ENCODE results near the gene HSDL1. TPM values are rescaled to one million over a fixed set of nuclear protein-coding genes. Genes with fewer than 3 reads are reported as not detected.

The HSDL1 gene
- total and polyA plus RNA-seq, 2 of the 8 experiments (the other 6 are each of a cell fraction or from before 2014, with no cell fraction given): 25.0 to 55.7 TPM

GRCh38 chr16:84166796-84167695 lies 22.1 kb upstream of the HSDL1 start:
- no peaks in the 10 kb centered on the region for H4K20me1 ChIP-seq (replicated peaks in 1 of 2; ENCODE audit: control insufficient read depth in 1 of 2, insufficient read depth in 2 of 2, low read length in 2 of 2)
- no peaks in the 10 kb centered on the region for H3K4me1 ChIP-seq (replicated peaks in 1 of 4; ENCODE audit: control insufficient read depth in 3 of 4, insufficient read depth in 4 of 4, low read length in 3 of 4)
- no peaks in the 10 kb centered on the region for H3K36me3 ChIP-seq (ENCODE audit: control insufficient read depth in 2 of 4, insufficient read depth in 4 of 4, low read length in 3 of 4)
- H4K8ac ChIP-seq (ENCODE audit: extremely low read depth, insufficient read depth, low read length): no peak overlapping the region
- ChIA-PET POLR2A (ENCODE audit: partially characterized antibody) (interaction anchor here (1.0 to 5.4 kb wide), 2 partner anchors 11 to 20 kb away, joined by 6 to 35 read pairs; partner anchors contain the start of gene TAF1C), CTCF (ENCODE audit: partially characterized antibody) (interaction anchor here (0.7 to 3.6 kb wide), 10 partner anchors 10 to 213 kb away, joined by 3 to 25 read pairs (median 4); partner anchors contain the start of genes MBTPS1 and TAF1C)
- H3K27me3 ChIP-seq (replicated peaks in 1 of 4; ENCODE audit: control insufficient read depth in 3 of 4, extremely low read depth in 1 of 4, insufficient read depth in 3 of 4, low read length in 3 of 4): no peaks in the 10 kb centered on the region; a peak in 1 of 7 replicates
- no peak overlapping the region for H3K9ac ChIP-seq (replicated peaks in 1 of 4; ENCODE audit: extremely low read depth in 1 of 4, low read depth in 3 of 4, low read length in 3 of 4)
- FAIRE-seq (no peak), DNase-seq (ENCODE audit: low read depth in 1 of 2, low spot score in 2 of 2) (no peak)
- H3K79me2 ChIP-seq (ENCODE audit: control insufficient read depth in 1 of 2, insufficient read depth in 2 of 2, low read length in 2 of 2): no peaks in the 10 kb centered on the region
- H3K9me3 ChIP-seq (ENCODE audit: insufficient read depth in 2 of 2, low read depth in 1 of 2, low read length in 1 of 2): no peaks in the 10 kb centered on the region
- no peak overlapping the region for H2AK5ac ChIP-seq (ENCODE audit: low read depth, low read length)
- H4K5ac ChIP-seq (ENCODE audit: insufficient read length, low read depth, low read length): no peak overlapping the region
- no peak overlapping the region for H3K18ac ChIP-seq (ENCODE audit: extremely low read depth, low read length)
- H3K4me3 ChIP-seq (ENCODE audit: extremely low read depth in 1 of 4, insufficient read depth in 2 of 4, low read depth in 3 of 4, low read length in 4 of 4): no peak overlapping the region
- no peak overlapping the region for H3K4ac ChIP-seq (replicated peaks; ENCODE audit: insufficient read length, low read depth, low read length)
- 78% methylated on average over 13 of the region's 13 CpGs; no CpG with 5 or more reads in 1 of the 2 experiments for WGBS, 2 experiments (ENCODE audit: extremely low coverage in 1 of 2, insufficient coverage in 1 of 2, insufficient read length in 1 of 2, insufficient replicate concordance in 2 of 2, low coverage in 1 of 2, low lambda C conversion rate in 2 of 2, missing lambda C conversion rate in 1 of 2)
- no peak overlapping the region for H2BK120ac ChIP-seq (replicated peaks; ENCODE audit: low read depth, low read length)
- no peaks in the 10 kb centered on the region for H3K79me1 ChIP-seq (ENCODE audit: low read depth, low read length)
- H4K91ac ChIP-seq (replicated peaks; ENCODE audit: insufficient read length, low read length): no peak overlapping the region
- H2BK15ac ChIP-seq (ENCODE audit: low read length): no peak overlapping the region
- H3K4me2 ChIP-seq (ENCODE audit: insufficient read depth in 1 of 2, low read depth in 2 of 2, low read length in 2 of 2): peak overlapping the region in 1 of 2 experiments; percentile 50; a peak in 1 of 4 replicates
- H3K14ac ChIP-seq (ENCODE audit: insufficient read length): no peak overlapping the region
- H3K23ac ChIP-seq (ENCODE audit: insufficient read length): no peak overlapping the region
- H3K27ac ChIP-seq (ENCODE audit: low read depth, low read length): no peak overlapping the region
- H2AFZ ChIP-seq (ENCODE audit: low read length): peak overlapping the region; percentile 99
- no peak overlapping the region for H2BK5ac ChIP-seq (ENCODE audit: low read depth, low read length)
- H3K23me2 ChIP-seq (ENCODE audit: low read depth, low read length): peaks cover 2% of the 10 kb centered on the region; the same call in 1 of the 2 replicates
- no peak overlapping the region for H2BK20ac ChIP-seq (ENCODE audit: low read length)
- H2BK12ac ChIP-seq (ENCODE audit: low read depth, low read length): no peak overlapping the region
- no peak overlapping the region for H3K56ac ChIP-seq (replicated peaks; ENCODE audit: insufficient read length, low read depth, low read length)
